ENCODE results near the gene STAC3. TPM values are rescaled to one million over a fixed set of nuclear protein-coding genes. Genes with fewer than 3 reads are reported as not detected.
A peak's percentile ranks its signal among the peaks of the same experiment; 100 is the strongest.

Gene STAC3
- total and polyA plus RNA-seq, 9 of the 15 experiments (the other 6 are each of a cell fraction or from before 2014, with no cell fraction given): 0.45 to 6.4 (median 3.3) TPM

GRCh38 chr12:57207731-57208630 is 43.0 kb downstream of the STAC3 start:
- peaks cover 2% of the 10 kb centered on the region for H3K9me1 ChIP-seq (ENCODE audit: control insufficient read depth, insufficient read depth, low read length)
- no peak overlapping the region for H3K9ac ChIP-seq (ENCODE audit: insufficient read depth in 1 of 2, low read depth in 2 of 2, low read length in 2 of 2)
- intact Hi-C loops (cut with micrococcal nuclease) (no loop called here), in situ Hi-C loops (cut with MboI) (loop anchor here (5.0 kb wide), 1 partner anchor 34 kb away; no protein-coding TSS in a partner anchor)
- no peak overlapping the region for H3K27ac ChIP-seq (ENCODE audit: extremely low read depth, low read depth, low read length)
- no peak for FAIRE-seq
- WGBS (ENCODE audit: insufficient coverage, low coverage, missing lambda C conversion rate): 20% methylated on average over 28 of the region's 29 CpGs
- no peak for TF ChIP-seq ELF4 (CRISPR knock-in tag; IDR thresholded peaks at IDR 0.05)
- H2AFZ ChIP-seq (ENCODE audit: low read depth, low read length): no peak overlapping the region
- no TSS peak for BruUV-seq (replicated peaks)
- H4K20me1 ChIP-seq (replicated peaks; ENCODE audit: control insufficient read depth, insufficient read depth, low read length): peaks cover 13% of the 10 kb centered on the region
- ChIA-PET POLR2A (interaction anchor here (0.8 to 1.6 kb wide), 3 partner anchors 11 to 23 kb away, joined by 3 to 6 read pairs (median 3); no protein-coding TSS in a partner anchor), CTCF (ENCODE audit: low intra/inter-chr PET ratio) (interaction anchor here (1.1 kb wide), 1 partner anchor 31 kb away, joined by 5 read pairs; no protein-coding TSS in a partner anchor)
- no peak for ATAC-seq
- H3K4me2 ChIP-seq (ENCODE audit: insufficient read depth, low read length): no peak overlapping the region
- no peaks in the 10 kb centered on the region for H3K79me2 ChIP-seq (ENCODE audit: control insufficient read depth, insufficient read depth, low read length)
- H3K36me3 ChIP-seq (ENCODE audit: control insufficient read depth, insufficient read depth, low read length): no peaks in the 10 kb centered on the region
- no peak overlapping the region for H3K4me3 ChIP-seq
- H3K9me3 ChIP-seq (replicated peaks; ENCODE audit: control insufficient read depth, insufficient read depth, low read depth, low read length): no peaks in the 10 kb centered on the region
- H3K27me3 ChIP-seq (ENCODE audit: control insufficient read depth in 2 of 2, insufficient read depth in 2 of 2, low read length in 2 of 2): peaks cover 31 to 85% of the 10 kb centered on the region in 2 experiments; a peak in 4 of 5 replicates
- DNase-seq (ENCODE audit: extremely low read depth in 1 of 4, low spot score in 3 of 4): no peak
- H3K4me1 ChIP-seq (replicated peaks in 1 of 2; ENCODE audit: control insufficient read depth in 2 of 2, insufficient read depth in 2 of 2, low read length in 2 of 2): peaks cover 0 to 50% of the 10 kb centered on the region in 2 experiments; a peak in 2 of 5 replicates

DNA sequence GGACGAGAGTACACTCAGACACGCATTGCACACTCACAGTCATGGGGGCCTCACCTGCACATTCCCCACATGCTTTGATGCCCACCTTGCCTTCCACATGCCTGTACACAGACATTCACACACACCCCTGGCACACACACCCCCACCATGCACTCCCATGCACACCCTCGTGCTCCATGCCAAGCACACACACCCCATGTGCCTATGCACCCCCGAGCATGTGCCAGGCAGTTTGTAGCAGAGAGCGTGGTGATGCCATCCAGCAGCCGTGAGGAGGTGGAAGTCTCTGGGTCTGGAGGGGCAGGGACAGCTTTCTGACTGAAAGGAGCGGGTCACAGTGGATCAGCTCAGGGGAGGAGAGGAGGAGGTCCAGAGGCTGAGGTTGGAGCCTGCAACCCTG is 45.1 kb downstream of the STAC3 start:
- Histone ChIP-seq H4K20me1 (replicated peaks; ENCODE audit: control insufficient read depth, insufficient read depth, low read length) (peaks cover 13% of the 10 kb centered on the region), H3K36me3 (ENCODE audit: control insufficient read depth, insufficient read depth, low read length) (no peaks in the 10 kb centered on the region), H3K27ac (ENCODE audit: extremely low read depth, low read depth, low read length) (no peak overlapping the region; the same call in 2 of the 3 replicates), H3K9ac (ENCODE audit: insufficient read depth in 1 of 2, low read depth in 2 of 2, low read length in 2 of 2) (0 out of 4 replicates have a peak overlapping the region, but pooled peaks of 1 of the 2 experiments have one; percentile 31), H3K4me3 (no peak overlapping the region), H3K9me3 (replicated peaks; ENCODE audit: control insufficient read depth, insufficient read depth, low read depth, low read length) (no peaks in the 10 kb centered on the region), H3K9me1 (ENCODE audit: control insufficient read depth, insufficient read depth, low read length) (peaks cover 2% of the 10 kb centered on the region), H3K27me3 (ENCODE audit: control insufficient read depth in 2 of 2, insufficient read depth in 2 of 2, low read length in 2 of 2) (peaks cover 42 to 89% of the 10 kb centered on the region in 2 experiments; a peak in 4 of 5 replicates), H3K4me1 (replicated peaks in 1 of 2; ENCODE audit: control insufficient read depth in 2 of 2, insufficient read depth in 2 of 2, low read length in 2 of 2) (peaks cover 0 to 42% of the 10 kb centered on the region in 2 experiments; a peak in 2 of 5 replicates), H2AFZ (ENCODE audit: low read depth, low read length) (no peak overlapping the region), H3K4me2 (ENCODE audit: insufficient read depth, low read length) (no peak overlapping the region), H3K79me2 (ENCODE audit: control insufficient read depth, insufficient read depth, low read length) (no peaks in the 10 kb centered on the region)
- BruUV-seq (replicated peaks): no TSS peak
- no peak for ATAC-seq
- FAIRE-seq: no peak
- no peak for DNase-seq (ENCODE audit: extremely low read depth in 1 of 4, low spot score in 3 of 4)
- ChIA-PET CTCF (ENCODE audit: low intra/inter-chr PET ratio) (interaction anchor here (0.6 kb wide), 1 partner anchor 34 kb away, joined by 3 read pairs; no protein-coding TSS in a partner anchor), POLR2A (interaction anchor here (0.6 to 1.6 kb wide), 4 partner anchors 16 to 65 kb away, joined by 3 to 6 read pairs (median 4); no protein-coding TSS in a partner anchor)
- TF ChIP-seq ETV1 (tag; conservative IDR thresholded peaks at IDR 0.05; ENCODE audit: low read depth) (no peak), CHD2 (IDR thresholded peaks at IDR 0.05; ENCODE audit: low read depth, low read length) (no peak), FOXP1 (CRISPR knock-in tag; IDR thresholded peaks at IDR 0.05) (no peak)
- TF ChIP-seq, protein P1, sequence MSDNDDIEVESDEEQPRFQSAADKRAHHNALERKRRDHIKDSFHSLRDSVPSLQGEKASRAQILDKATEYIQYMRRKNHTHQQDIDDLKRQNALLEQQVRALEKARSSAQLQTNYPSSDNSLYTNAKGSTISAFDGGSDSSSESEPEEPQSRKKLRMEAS (CRISPR knock-in tag; IDR thresholded peaks at IDR 0.05): peak; percentile 38; the same call in 1 of the 2 replicates
- intact Hi-C loops (cut with micrococcal nuclease): no loop called here
- in situ Hi-C loops (cut with MboI): loop anchor here (5.0 kb wide), 1 partner anchor 36 kb away; no protein-coding TSS in a partner anchor
- WGBS (ENCODE audit: insufficient coverage, low coverage, missing lambda C conversion rate): 1% methylated on average over 6 of the region's 7 CpGs
